ENCODE data around the gene BIN1.

The BIN1 gene

DNA sequence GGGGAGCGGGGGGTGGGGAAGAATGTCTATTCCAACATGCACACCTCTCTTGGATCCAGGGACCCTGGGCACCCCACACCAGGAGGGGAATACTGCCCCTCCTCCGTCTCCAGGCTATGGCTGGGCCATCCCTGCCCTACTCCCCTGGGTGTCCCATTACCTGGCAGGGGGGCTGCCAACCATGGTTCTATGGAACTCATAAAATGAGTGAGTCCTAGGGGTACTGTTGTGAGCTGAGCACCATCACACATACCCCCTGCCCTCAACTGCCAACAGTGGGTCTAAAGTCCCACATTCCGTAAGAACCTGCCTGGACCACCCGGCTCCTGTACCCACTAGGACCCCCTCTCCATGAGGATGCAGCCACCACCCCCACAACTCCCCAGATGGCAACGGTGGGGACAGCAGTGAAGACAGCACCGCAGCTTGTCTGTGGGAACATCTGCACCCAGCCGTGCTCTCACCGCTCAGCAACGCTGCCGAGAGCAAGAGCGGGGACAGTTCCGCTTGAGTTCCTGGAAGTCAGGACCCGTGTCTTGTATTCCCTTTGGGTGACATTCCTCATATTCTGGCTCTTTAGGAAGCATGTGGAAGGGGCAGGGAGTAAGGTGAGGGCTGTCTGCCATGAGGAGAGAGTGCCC lies 41.5 kb downstream of the BIN1 start:
- no peak for TF ChIP-seq CTCF (IDR thresholded peaks at IDR 0.05; ENCODE audit: low read depth, low read length)
- no peak overlapping the region for H3K4me3 ChIP-seq (ENCODE audit: low read depth, low read length)
- in situ Hi-C loops (cut with HindIII; ENCODE audit: low sequenced_read_pairs): no loop called here
- no peak for DNase-seq (ENCODE audit: low read depth, low spot score)

DNA sequence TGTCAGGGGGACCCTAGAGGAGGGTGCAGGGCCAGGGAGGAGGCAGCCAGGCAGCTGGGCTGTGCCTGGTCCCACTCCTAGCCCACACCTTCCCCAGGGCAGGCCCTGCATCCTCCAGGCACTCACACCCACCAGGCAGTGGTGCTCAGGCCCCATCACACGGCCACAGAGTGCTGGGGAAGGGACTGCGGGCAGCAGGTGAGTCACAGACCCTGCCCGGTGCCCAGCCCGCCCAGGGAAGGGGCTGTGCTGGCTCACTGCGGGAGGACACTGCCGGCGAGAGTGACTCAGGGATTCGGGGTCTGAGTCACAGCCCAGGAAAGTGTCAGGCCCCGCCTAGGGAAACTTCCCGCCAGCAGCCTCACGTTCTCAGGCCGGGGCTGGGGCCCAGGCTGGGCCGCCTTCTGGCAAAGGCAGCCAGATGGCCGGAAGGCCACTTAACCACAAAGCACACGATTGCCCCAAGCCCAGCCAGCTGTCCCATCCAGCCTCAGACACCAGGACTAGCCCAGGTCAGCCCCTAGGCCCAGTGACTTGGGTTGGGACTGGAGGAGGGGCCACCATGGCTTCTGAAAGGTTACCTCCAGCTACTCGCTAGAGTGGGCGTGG lies 42.2 kb downstream of the BIN1 start:
- no peak overlapping the region for H3K4me3 ChIP-seq (ENCODE audit: low read depth, low read length)
- DNase-seq (ENCODE audit: low read depth, low spot score): peak; percentile 97
- TF ChIP-seq CTCF (IDR thresholded peaks at IDR 0.05; ENCODE audit: low read depth, low read length): peak; percentile 40
- in situ Hi-C loops (cut with HindIII; ENCODE audit: low sequenced_read_pairs): no loop called here

DNA sequence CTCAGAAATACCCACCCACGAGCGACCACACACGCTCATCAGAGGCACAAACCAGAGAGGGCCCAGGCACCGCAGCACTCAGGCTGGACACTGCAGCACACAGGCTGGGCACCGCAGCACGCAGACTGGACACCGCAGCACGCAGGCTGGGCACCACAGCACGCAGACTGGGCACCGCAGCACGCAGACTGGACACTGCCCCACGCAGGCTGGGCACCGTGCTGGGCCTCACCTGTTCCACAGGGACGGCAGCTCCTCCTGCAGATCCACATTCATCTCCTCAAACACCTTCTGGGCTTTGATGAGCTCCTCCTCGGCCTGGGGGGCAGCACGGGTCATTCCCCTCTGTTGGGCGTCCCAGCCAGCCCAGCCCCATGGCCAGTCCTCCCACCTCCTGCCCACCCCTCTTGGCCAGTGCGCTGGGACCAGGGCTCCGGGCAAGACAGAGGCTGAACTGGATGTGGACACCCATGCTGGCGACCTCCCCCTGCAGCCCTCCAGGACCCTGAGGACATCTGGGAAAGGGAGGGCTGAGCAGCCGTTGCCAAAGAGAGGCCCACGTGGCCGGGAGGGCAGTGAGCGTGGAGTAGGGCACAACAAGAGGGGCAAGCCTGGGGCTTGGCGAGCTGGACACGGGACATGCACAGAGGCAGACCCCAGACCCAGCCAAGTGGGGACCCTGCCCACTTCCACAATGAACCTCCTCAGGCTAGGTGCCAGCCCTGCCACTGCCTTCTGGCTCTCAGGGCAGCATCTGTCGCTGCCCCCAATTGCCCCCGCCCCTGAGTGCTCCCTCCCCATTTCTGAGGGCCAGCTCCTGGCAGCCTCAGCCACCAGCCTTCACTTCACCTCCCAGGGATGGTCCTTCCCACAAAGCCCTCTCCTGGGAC lies 43.0 kb downstream of the BIN1 start:
- no peak for TF ChIP-seq CTCF (IDR thresholded peaks at IDR 0.05; ENCODE audit: low read depth, low read length)
- DNase-seq (ENCODE audit: low read depth, low spot score): no peak
- H3K4me3 ChIP-seq (ENCODE audit: low read depth, low read length): no peak overlapping the region
- in situ Hi-C loops (cut with HindIII; ENCODE audit: low sequenced_read_pairs): no loop called here

- TF ChIP-seq CTCF (IDR thresholded peaks at IDR 0.05; ENCODE audit: low read depth, low read length): no peak
- DNase-seq (ENCODE audit: low read depth, low spot score): peak; percentile 22
- in situ Hi-C loops (cut with HindIII; ENCODE audit: low sequenced_read_pairs): no loop called here
- no peak overlapping the region for H3K4me3 ChIP-seq (ENCODE audit: low read depth, low read length)
Observed at GRCh38 chr2:127061375-127062273, 45.3 kb downstream of the BIN1 start.

DNA sequence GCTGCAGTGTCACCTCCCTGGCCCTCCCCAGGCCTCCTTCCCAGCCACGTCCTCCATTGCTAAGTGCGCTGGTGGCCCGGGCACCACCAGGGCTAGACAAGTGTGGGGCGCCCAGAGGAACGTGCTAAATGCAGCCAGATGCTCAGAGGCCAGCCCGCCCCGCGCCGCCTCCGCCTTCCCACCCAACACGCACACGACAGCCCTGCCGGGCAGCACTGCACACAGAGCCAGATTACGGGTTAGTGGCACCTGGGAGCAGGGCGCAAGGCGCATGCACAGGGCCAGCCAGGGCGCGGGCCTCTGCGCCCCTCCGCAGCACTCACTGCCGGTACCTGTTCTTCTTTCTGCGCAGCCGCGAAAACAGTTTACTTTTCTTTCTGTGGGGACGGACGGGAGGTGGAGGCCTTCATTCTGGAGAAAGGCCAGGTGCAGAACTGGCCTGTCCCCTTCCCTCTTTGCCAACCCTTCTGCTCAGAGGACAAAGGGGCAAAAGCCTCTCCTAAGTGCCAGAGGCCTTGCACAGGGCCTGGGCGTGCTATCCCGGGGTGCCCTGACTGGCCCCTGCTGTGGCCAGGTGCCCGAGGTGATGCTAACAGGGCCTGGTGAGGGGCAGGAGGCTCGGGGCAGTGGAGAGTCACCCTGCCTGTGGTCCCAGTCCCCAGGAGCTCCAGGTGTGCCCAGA lies 46.5 kb downstream of the BIN1 start:
- no peak for DNase-seq (ENCODE audit: low read depth, low spot score)
- TF ChIP-seq CTCF (IDR thresholded peaks at IDR 0.05; ENCODE audit: low read depth, low read length): no peak
- no peak overlapping the region for H3K4me3 ChIP-seq (ENCODE audit: low read depth, low read length)
- in situ Hi-C loops (cut with HindIII; ENCODE audit: low sequenced_read_pairs): no loop called here

Data from astrocyte of the spinal cord (primary cell).